HL-60 (cell line): ENCODE data around the gene QSOX2.

Experiments used
- DNase-seq, 2 experiments: peaks; one replicate each; pipeline ENCODE4 v3.0.0-alpha.2; 2010 to 2020; ENCODE audit warnings: low read depth in 1 of 2, low spot score in 1 of 2
- H3K27ac ChIP-seq: fragments of 250-450 bp; sonication (Bioruptor Pico); replicated peaks from 2 replicates; pipeline ENCODE4 v1.5.1; 2020; ENCODE audit warnings: mild to moderate bottlenecking, moderate library complexity
- H3K27me3 ChIP-seq: fragments of 250-450 bp; sonication (Bioruptor Pico); 2 replicates; pipeline ENCODE4 v1.5.1; 2021; ENCODE audit warnings: mild to moderate bottlenecking, moderate library complexity; ENCODE audit not compliant: insufficient read depth, poor library complexity, severe bottlenecking
- H3K4me3 ChIP-seq: replicated peaks from 2 replicates; pipeline ENCODE4 v1.5.1; 2011; ENCODE audit warnings: mild to moderate bottlenecking, control low read depth, low read length; ENCODE audit not compliant: insufficient read depth
- CTCF ChIP-seq: IDR thresholded peaks from one replicate; pipeline ENCODE4 v1.5.1; 2011; ENCODE audit warnings: low read length, control low read depth, inconsistent platforms; ENCODE audit not compliant: insufficient read depth
- GABPA ChIP-seq: IDR thresholded peaks from 2 replicates; pipeline ENCODE4 v1.6.1; 2012; ENCODE audit warnings: low read depth
- POLR2AphosphoS5 ChIP-seq: IDR thresholded peaks from 2 replicates; pipeline ENCODE4 v1.6.1; 2012; ENCODE audit warnings: low read depth
- SPI1 ChIP-seq: IDR thresholded peaks from 2 replicates; pipeline ENCODE4 v1.6.1; 2012; ENCODE audit warnings: low read depth, mild to moderate bottlenecking, borderline replicate concordance
- TF ChIP-seq, protein P1 (sequence below): IDR thresholded peaks from 2 replicates; pipeline ENCODE4 v1.6.1; 2012; ENCODE audit warnings: low read depth; ENCODE audit not compliant: insufficient replicate concordance

QSOX2 gene

GRCh38 chr9:136248951-136249876 lies 3.6 kb upstream of the QSOX2 start:
- no peak overlapping the region for H3K4me3 ChIP-seq
- TF ChIP-seq CTCF (no peak), GABPA (no peak), SPI1 (no peak), POLR2AphosphoS5 (no peak)
- TF ChIP-seq, protein P1, sequence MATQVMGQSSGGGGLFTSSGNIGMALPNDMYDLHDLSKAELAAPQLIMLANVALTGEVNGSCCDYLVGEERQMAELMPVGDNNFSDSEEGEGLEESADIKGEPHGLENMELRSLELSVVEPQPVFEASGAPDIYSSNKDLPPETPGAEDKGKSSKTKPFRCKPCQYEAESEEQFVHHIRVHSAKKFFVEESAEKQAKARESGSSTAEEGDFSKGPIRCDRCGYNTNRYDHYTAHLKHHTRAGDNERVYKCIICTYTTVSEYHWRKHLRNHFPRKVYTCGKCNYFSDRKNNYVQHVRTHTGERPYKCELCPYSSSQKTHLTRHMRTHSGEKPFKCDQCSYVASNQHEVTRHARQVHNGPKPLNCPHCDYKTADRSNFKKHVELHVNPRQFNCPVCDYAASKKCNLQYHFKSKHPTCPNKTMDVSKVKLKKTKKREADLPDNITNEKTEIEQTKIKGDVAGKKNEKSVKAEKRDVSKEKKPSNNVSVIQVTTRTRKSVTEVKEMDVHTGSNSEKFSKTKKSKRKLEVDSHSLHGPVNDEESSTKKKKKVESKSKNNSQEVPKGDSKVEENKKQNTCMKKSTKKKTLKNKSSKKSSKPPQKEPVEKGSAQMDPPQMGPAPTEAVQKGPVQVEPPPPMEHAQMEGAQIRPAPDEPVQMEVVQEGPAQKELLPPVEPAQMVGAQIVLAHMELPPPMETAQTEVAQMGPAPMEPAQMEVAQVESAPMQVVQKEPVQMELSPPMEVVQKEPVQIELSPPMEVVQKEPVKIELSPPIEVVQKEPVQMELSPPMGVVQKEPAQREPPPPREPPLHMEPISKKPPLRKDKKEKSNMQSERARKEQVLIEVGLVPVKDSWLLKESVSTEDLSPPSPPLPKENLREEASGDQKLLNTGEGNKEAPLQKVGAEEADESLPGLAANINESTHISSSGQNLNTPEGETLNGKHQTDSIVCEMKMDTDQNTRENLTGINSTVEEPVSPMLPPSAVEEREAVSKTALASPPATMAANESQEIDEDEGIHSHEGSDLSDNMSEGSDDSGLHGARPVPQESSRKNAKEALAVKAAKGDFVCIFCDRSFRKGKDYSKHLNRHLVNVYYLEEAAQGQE, result no peak
- H3K27ac ChIP-seq, result no peak overlapping the region
- H3K27me3 ChIP-seq, result no peaks in the 10 kb centered on the region
- DNase-seq, result no peak

DNA sequence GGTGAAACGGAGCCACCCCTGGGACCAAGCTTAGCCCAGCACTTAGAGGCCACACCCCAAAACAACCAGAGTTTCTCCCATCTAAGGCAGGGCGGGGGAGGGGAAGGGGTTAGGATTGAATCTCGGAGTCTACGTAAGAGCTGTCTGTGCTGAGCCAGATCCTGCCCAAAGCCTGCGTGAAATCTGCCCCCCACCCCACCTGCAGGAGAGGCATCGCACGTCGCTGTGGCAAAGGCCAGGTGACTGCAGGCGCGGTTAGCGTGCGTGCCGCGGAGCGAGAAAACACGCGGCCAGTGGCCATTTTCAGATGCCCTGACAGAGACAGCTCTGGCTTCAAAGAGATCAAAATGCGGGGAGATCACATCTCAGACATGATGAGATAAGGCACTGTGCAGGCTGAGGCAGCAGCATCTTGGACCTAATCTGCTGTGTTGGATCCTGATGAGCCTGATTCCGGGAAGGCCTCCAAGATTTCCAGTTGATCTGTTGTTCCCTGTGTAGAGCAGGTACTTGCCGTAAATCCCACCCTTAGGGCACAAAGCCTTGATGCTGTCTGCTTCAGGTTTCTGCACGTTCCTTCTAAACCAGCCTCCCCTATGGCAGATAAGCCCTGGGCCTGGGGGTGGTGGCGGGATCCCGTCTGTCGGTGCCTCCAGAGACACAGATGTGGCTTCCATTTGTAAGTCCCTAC lies 2.5 kb upstream of the QSOX2 start:
- TF ChIP-seq SPI1 (no peak), POLR2AphosphoS5 (no peak), CTCF (no peak), GABPA (no peak)
- TF ChIP-seq, protein P1, result no peak
- Histone ChIP-seq H3K27me3 (no peaks in the 10 kb centered on the region), H3K4me3 (no peak overlapping the region), H3K27ac (no peak overlapping the region)
- DNase-seq, result no peak

DNA sequence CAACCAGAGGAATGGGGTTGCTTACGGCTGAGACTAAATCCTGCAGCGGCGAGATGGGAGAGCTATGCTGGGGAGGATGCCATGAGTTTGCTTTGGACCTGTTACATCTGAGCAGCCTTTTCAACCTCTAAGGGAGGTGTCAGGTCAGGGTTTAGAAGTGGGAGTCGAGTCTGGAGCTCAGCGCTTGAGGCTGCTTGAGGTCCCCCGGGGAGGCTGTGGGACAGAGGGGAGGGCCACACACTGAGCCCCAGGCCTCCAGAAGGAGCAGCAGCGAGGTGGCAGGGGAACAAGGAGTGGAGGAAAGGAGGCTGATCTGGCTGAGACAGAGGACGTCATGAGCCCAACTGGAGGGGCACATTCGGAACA lies 1.9 kb upstream of the QSOX2 start:
- Histone ChIP-seq H3K27me3 (no peaks in the 10 kb centered on the region), H3K4me3 (no peak overlapping the region), H3K27ac (no peak overlapping the region)
- TF ChIP-seq SPI1, result no peak
- DNase-seq, result no peak

DNA sequence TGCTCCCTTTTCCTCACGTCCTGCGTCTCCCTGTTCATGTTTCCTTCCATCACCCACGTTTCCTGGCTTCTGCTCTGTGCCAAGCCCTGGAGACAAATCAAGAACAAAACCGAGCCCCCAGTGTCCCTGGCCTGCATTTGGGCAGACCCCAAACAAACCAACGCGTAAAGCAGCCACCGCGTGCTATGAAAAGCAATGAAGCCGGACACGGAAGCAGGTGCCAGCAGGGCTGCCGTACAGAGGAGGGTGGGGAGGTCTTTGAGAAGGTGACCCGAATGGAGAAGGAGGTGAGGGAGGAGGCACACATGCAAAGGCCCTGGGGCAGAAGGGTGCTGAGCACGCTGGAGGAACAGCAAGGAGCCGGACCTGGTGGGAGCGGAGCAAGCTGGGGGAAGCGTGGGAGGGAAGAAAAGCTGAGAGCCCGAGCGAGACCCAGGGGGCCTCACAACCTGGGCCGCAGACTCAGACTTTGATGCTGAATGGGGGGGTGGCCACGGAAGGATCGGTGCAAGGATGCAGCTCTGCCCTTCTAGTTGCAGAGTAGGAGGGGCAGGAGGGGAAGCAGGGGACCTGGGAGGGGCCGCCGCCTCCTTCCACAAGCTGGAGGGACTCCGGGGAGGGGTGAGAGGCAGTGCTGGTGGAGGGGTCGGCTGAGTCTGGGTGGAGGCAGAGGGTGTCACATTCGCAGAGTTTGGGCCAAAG lies 1.4 kb upstream of the QSOX2 start:
- TF ChIP-seq POLR2AphosphoS5 (no peak), GABPA (no peak), SPI1 (no peak), CTCF (no peak)
- TF ChIP-seq, protein P1, result no peak
- H3K27me3 ChIP-seq, result no peaks in the 10 kb centered on the region
- no peak overlapping the region for H3K27ac ChIP-seq
- no peak for DNase-seq
- no peak overlapping the region for H3K4me3 ChIP-seq
